ENCODE results near the gene SPTLC2. TPM values are rescaled to one million over a fixed set of nuclear protein-coding genes. Genes with fewer than 3 reads are reported as not detected.

Gene SPTLC2
- total and polyA plus RNA-seq, 10 donors, result 7.0 to 103 (median 69.5) TPM

DNA sequence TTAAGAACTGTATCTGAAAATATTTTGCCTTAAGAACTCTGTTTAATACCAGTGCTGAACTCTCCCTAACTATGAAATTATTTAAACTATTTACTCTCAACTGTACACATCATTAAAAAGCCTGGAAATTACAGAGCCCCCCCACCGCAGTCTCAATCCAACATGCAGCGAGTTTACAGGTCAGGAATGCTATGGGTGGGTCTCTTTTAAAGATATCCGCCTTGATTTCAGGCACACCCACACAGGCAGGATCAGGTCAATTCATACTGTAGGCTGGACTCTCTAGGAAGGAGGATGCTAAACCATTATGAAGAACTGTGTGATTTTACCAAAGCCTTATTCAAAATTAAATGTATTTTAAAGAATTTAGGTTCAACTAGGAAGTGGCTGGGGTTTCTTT, 16.5 kb downstream of the SPTLC2 start:
- Histone ChIP-seq H3K27me3 (replicated peaks in 1 of 7) (no peaks in the 10 kb centered on the region), H3K36me3 (peaks cover 0 to 30% (median 15%) of the 10 kb centered on the region in 6 donors), H3K4me3 (no peak overlapping the region), H3K4me1 (peaks cover 28 to 94% (median 52%) of the 10 kb centered on the region in 6 donors), H3K27ac (peak overlapping the region in 7 of 8 donors; percentile 45 to 77 (median 73)), H3K9me3 (no peaks in the 10 kb centered on the region)
- DNase-seq, result no peak
- WGBS, 5 donors, result 50 to 80% (median 68%) methylated on average over 3 of the region's 3 CpGs
- TF ChIP-seq POLR2A (IDR thresholded peaks at IDR 0.05) (no peak), POLR2AphosphoS5 (IDR thresholded peaks at IDR 0.05) (no peak)
- TF ChIP-seq, protein P1, sequence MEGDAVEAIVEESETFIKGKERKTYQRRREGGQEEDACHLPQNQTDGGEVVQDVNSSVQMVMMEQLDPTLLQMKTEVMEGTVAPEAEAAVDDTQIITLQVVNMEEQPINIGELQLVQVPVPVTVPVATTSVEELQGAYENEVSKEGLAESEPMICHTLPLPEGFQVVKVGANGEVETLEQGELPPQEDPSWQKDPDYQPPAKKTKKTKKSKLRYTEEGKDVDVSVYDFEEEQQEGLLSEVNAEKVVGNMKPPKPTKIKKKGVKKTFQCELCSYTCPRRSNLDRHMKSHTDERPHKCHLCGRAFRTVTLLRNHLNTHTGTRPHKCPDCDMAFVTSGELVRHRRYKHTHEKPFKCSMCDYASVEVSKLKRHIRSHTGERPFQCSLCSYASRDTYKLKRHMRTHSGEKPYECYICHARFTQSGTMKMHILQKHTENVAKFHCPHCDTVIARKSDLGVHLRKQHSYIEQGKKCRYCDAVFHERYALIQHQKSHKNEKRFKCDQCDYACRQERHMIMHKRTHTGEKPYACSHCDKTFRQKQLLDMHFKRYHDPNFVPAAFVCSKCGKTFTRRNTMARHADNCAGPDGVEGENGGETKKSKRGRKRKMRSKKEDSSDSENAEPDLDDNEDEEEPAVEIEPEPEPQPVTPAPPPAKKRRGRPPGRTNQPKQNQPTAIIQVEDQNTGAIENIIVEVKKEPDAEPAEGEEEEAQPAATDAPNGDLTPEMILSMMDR (IDR thresholded peaks at IDR 0.05 in 8 of 11, conservative IDR thresholded peaks at IDR 0.05 in 3 of 11), result no peak
- intact Hi-C loops (cut with DNase I; ENCODE audit: low total_unique reads), result no loop called here

DNA sequence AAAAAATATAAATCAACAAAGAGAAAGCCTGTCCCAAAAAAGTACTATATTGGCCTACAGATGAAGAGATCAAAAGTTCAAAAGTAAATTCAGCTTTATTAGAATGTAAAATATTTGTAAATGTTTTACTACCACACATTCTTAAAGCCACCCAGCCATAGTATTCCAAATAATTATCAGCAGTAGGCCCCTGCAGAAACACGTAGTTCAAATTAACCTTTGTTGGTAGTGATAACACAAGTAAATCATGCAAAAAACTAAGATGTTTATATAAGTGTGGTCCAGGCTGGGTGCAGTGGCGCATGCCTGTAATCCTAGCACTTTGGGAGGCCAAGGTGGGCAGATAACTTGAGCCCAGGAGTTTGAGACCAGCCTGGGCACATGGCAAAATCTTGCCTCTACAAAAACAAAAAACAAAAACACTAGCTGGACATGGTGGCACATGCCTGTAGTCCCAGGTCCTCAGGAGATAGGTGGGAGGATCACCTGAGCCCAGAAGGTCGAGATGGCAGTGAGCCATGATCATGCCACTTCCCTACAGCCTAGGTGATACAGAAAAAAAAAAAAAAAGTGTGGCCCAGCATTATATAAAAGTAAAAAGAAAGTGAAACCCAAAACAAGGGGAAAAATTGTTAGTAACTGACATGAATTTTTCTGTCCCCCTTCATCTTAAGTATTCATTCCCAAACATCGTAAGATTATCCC, 17.9 kb downstream of the SPTLC2 start:
- no peaks in the 10 kb centered on the region for H3K27me3 ChIP-seq (replicated peaks in 1 of 7)
- no peak overlapping the region for H3K4me3 ChIP-seq
- peak overlapping the region; percentile 39 to 77 (median 71) for H3K27ac ChIP-seq
- TF ChIP-seq POLR2AphosphoS5 (IDR thresholded peaks at IDR 0.05) (no peak), POLR2A (IDR thresholded peaks at IDR 0.05) (no peak)
- TF ChIP-seq, protein P1 (IDR thresholded peaks at IDR 0.05 in 8 of 11, conservative IDR thresholded peaks at IDR 0.05 in 3 of 11), result no peak
- 37 to 48% (median 42%) methylated on average over 4 of the region's 4 CpGs for WGBS, 5 donors
- DNase-seq, result no peak
- peaks cover 36 to 94% (median 57%) of the 10 kb centered on the region in 6 donors for H3K4me1 ChIP-seq
- peaks cover 0 to 37% (median 16%) of the 10 kb centered on the region in 6 donors for H3K36me3 ChIP-seq
- intact Hi-C loops (cut with DNase I; ENCODE audit: low total_unique reads), result no loop called here
- no peaks in the 10 kb centered on the region for H3K9me3 ChIP-seq

DNA sequence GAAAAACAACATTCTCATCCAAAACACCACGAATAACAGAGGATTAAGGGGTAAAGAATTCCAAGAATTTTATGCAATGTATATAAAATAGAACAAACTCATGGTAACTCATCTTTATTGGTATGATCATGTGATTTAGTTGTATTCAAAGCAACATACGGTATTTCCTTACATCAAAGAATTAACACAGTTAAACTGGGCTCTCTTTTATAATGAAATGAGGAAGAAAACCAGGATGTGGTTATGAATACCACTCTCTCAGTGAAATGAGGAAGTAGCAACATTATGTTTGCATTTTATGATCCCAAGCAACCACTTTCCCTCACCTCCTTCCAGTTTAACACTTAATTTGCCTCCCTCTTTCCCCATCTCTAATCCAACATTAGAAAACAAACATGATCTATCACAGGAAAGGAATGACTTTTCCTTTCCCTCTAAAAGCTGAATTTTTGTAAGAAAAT, 22.9 kb downstream of the SPTLC2 start:
- Histone ChIP-seq H3K36me3 (peaks cover 0 to 42% (median 16%) of the 10 kb centered on the region in 6 donors), H3K4me3 (peak overlapping the region in 1 of 8 donors; percentile 50), H3K27ac (peak overlapping the region; percentile 66 to 88 (median 82)), H3K9me3 (no peaks in the 10 kb centered on the region), H3K4me1 (peaks cover 46 to 99% (median 75%) of the 10 kb centered on the region in 6 donors), H3K27me3 (replicated peaks in 1 of 7) (no peaks in the 10 kb centered on the region)
- DNase-seq, result no peak
- TF ChIP-seq POLR2A (IDR thresholded peaks at IDR 0.05), result no peak
- TF ChIP-seq, protein P1 (IDR thresholded peaks at IDR 0.05 in 8 of 11, conservative IDR thresholded peaks at IDR 0.05 in 3 of 11), result no peak
- no peak for TF ChIP-seq POLR2AphosphoS5 (IDR thresholded peaks at IDR 0.05)
- WGBS, 5 donors, result 9 to 19% (median 11%) methylated on average over 2 of the region's 2 CpGs
- intact Hi-C loops (cut with DNase I; ENCODE audit: low total_unique reads), result no loop called here

DNA sequence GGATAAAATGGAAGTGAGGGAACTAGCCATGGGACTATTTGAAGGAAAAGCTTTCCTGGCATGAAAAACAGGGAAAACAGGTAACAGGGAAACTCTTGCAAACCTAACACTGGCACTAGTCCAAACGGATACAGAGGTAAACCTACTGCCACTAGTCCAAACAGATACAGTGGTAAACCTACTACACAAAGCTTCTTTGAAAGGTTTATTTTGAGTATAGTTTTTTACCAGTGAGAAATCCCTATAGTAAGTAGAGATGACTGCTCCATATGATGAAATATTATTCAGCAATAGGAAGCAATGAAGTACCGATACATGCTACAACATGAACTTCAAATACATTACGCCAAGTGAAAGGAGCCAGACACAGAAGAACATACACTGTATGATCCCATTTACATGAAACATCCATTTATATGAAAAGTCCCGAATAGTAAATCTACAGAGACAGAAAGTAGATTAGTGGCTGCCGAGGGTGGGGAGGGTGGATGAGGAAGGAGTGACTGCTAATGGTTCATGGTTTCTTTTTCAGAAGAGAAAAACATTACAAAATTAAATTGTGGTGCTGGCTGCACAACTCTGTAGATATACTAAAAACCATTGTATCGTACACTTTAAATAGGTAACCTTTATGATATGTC, 25.5 kb downstream of the SPTLC2 start:
- H3K4me1 ChIP-seq, result peaks cover 49 to 100% (median 92%) of the 10 kb centered on the region in 6 donors
- 33 to 47% (median 42%) methylated on average over 6 of the region's 6 CpGs for WGBS, 5 donors
- TF ChIP-seq, protein P1 (IDR thresholded peaks at IDR 0.05 in 8 of 11, conservative IDR thresholded peaks at IDR 0.05 in 3 of 11), result no peak
- TF ChIP-seq POLR2AphosphoS5 (IDR thresholded peaks at IDR 0.05), result no peak
- no peaks in the 10 kb centered on the region for H3K27me3 ChIP-seq (replicated peaks in 1 of 7)
- H3K9me3 ChIP-seq, result no peaks in the 10 kb centered on the region
- no peak for DNase-seq
- H3K4me3 ChIP-seq, result peak overlapping the region in 3 of 8 donors; percentile 3 to 48 (median 4)
- H3K36me3 ChIP-seq, result peaks cover 0 to 23% (median 10%) of the 10 kb centered on the region in 6 donors
- intact Hi-C loops (cut with DNase I; ENCODE audit: low total_unique reads), result no loop called here
- H3K27ac ChIP-seq, result peak overlapping the region; percentile 58 to 88 (median 78)

All from spleen (tissue), 11 donors.